ENCODE data around the gene SRRD.

DNA sequence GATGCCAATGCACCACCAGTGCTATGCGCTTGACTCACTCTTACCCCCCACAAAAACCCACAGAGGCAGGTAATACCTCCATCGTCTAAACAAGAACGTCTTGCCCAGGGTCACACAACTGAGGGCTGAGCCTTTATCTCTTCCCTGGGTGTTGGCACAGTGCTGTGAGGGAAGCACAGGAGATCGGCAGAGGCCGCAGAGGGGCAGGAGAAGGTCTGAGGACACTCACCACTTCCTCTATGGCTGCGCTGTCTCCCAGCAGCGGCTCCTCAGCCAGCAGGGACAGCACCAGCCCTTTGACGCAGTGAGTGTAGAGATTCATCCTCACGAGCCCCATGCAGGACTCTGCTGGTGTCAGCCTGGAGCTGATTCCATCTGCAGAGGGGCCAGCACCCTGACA, 20.0 kb upstream of the SRRD start:
- TF ChIP-seq POLR2AphosphoS5 (IDR thresholded peaks at IDR 0.05) (no peak), POLR2A (IDR thresholded peaks at IDR 0.05) (no peak), EP300 (IDR thresholded peaks at IDR 0.05) (no peak)
- TF ChIP-seq, protein P1, sequence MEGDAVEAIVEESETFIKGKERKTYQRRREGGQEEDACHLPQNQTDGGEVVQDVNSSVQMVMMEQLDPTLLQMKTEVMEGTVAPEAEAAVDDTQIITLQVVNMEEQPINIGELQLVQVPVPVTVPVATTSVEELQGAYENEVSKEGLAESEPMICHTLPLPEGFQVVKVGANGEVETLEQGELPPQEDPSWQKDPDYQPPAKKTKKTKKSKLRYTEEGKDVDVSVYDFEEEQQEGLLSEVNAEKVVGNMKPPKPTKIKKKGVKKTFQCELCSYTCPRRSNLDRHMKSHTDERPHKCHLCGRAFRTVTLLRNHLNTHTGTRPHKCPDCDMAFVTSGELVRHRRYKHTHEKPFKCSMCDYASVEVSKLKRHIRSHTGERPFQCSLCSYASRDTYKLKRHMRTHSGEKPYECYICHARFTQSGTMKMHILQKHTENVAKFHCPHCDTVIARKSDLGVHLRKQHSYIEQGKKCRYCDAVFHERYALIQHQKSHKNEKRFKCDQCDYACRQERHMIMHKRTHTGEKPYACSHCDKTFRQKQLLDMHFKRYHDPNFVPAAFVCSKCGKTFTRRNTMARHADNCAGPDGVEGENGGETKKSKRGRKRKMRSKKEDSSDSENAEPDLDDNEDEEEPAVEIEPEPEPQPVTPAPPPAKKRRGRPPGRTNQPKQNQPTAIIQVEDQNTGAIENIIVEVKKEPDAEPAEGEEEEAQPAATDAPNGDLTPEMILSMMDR (IDR thresholded peaks at IDR 0.05): no peak

Measured in suprapubic skin (tissue), 4 donors.